DOHH2 (cell line): ENCODE measurements around the gene WIPF2.

Experiments
- H3F3A ChIP-seq: fragments of 200-600 bp; sonication (generic), shearing (Covaris generic); 2 replicates; pipeline ENCODE4 v1.6.0; 2016; ENCODE audit warnings: antibody characterized with exemption, mild to moderate bottlenecking; ENCODE audit not compliant: control insufficient read depth, insufficient read depth
- H3K27ac ChIP-seq: fragments of 200-600 bp; sonication (generic); 2 replicates; pipeline ENCODE4 v1.5.1; 2014; ENCODE audit warnings: low read depth, mild to moderate bottlenecking, low read length, moderate library complexity
- H3K27me3 ChIP-seq: fragments of 200-600 bp; sonication (generic); 2 replicates; pipeline ENCODE4 v1.6.1; 2014; ENCODE audit warnings: mild to moderate bottlenecking, low read length, mixed read lengths; ENCODE audit not compliant: control insufficient read depth
- H3K36me3 ChIP-seq: fragments of 200-600 bp; sonication (generic); 2 replicates; pipeline ENCODE4 v1.6.1; 2014; ENCODE audit warnings: mild to moderate bottlenecking, low read length, moderate library complexity, mixed read lengths; ENCODE audit not compliant: control insufficient read depth
- H3K4me1 ChIP-seq: fragments of 200-600 bp; sonication (generic); 2 replicates; pipeline ENCODE4 v1.6.1; 2014; ENCODE audit warnings: mild to moderate bottlenecking, low read length, mixed read lengths; ENCODE audit not compliant: control insufficient read depth
- H3K4me2 ChIP-seq: fragments of 200-600 bp; sonication (generic); 2 replicates; pipeline ENCODE4 v1.6.0; 2014; ENCODE audit warnings: mild to moderate bottlenecking, low read length, moderate library complexity
- H3K4me3 ChIP-seq: fragments of 200-600 bp; sonication (generic); 2 replicates; pipeline ENCODE4 v1.5.1; 2014; ENCODE audit warnings: mild to moderate bottlenecking, low read length, mixed read lengths
- H3K79me2 ChIP-seq: fragments of 200-600 bp; sonication (generic); 2 replicates; pipeline ENCODE4 v1.6.1; 2014; ENCODE audit warnings: mild to moderate bottlenecking, low read length, mixed read lengths; ENCODE audit not compliant: control insufficient read depth
- H3K9me2 ChIP-seq: fragments of 200-600 bp; sonication (generic); replicated peaks from 2 replicates; pipeline ENCODE4 v1.6.1; 2014; ENCODE audit warnings: mild to moderate bottlenecking, low read length, mixed read lengths; ENCODE audit not compliant: control insufficient read depth
- H3K9me3 ChIP-seq: fragments of 200-600 bp; sonication (generic); 2 replicates; pipeline ENCODE4 v1.6.1; 2014; ENCODE audit warnings: antibody characterized with exemption, low read length, mixed read lengths; ENCODE audit not compliant: control insufficient read depth, insufficient read depth
- H4K20me1 ChIP-seq: fragments of 200-600 bp; sonication (generic); 2 replicates; pipeline ENCODE4 v1.6.0; 2014; ENCODE audit warnings: low read depth, mild to moderate bottlenecking, antibody characterized with exemption, low read length, moderate library complexity; ENCODE audit not compliant: control insufficient read depth, insufficient read depth
- EZH2phosphoT487 ChIP-seq: fragments of 200-600 bp; sonication (generic); IDR thresholded peaks from 2 replicates; pipeline ENCODE4 v1.6.1; 2017; ENCODE audit warnings: borderline replicate concordance, mild to moderate bottlenecking, antibody characterized with exemption, low read length, moderate library complexity, mixed read lengths
- TF ChIP-seq, protein P1 (sequence below): fragments of 200-600 bp; sonication (generic); IDR thresholded peaks from one replicate; pipeline ENCODE4 v1.5.1; 2014; ENCODE audit warnings: antibody characterized with exemption, mild to moderate bottlenecking, low read depth, low read length; ENCODE audit not compliant: poor library complexity, severe bottlenecking

WIPF2 gene

DNA sequence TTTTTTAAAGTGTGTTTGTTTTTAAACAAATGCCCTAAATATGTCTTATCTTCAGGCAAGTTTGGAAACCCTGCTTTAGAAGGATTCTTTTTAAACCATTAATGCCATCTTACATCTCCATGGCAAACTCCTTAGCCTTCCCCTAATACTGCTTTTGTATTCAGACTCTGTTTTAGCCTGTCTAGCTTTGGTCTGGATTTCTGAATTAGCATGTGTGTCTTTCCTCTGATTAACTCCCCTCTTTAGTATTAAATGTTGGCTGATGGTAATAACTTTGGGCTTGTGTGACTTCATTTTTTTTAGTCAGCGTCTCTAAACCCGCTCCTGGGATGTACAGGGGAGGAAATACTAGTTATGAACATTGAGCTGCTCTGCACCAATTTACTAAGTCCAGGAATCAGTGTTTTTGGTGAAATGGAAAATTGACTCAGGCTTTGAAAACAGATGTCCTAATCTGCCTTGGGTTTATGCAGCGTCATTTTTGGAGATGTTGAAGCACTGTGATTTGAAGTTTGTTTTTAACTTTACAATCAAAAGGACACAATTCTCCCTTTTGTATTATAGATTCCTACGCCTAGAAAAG is 22.2 kb downstream of the WIPF2 start:
- no peaks in the 10 kb centered on the region for H3K9me2 ChIP-seq
- H3K9me3 ChIP-seq = no peaks in the 10 kb centered on the region
- no peaks in the 10 kb centered on the region for H4K20me1 ChIP-seq
- TF ChIP-seq EZH2phosphoT487 = no peak
- TF ChIP-seq, protein P1, sequence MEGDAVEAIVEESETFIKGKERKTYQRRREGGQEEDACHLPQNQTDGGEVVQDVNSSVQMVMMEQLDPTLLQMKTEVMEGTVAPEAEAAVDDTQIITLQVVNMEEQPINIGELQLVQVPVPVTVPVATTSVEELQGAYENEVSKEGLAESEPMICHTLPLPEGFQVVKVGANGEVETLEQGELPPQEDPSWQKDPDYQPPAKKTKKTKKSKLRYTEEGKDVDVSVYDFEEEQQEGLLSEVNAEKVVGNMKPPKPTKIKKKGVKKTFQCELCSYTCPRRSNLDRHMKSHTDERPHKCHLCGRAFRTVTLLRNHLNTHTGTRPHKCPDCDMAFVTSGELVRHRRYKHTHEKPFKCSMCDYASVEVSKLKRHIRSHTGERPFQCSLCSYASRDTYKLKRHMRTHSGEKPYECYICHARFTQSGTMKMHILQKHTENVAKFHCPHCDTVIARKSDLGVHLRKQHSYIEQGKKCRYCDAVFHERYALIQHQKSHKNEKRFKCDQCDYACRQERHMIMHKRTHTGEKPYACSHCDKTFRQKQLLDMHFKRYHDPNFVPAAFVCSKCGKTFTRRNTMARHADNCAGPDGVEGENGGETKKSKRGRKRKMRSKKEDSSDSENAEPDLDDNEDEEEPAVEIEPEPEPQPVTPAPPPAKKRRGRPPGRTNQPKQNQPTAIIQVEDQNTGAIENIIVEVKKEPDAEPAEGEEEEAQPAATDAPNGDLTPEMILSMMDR = no peak
- no peaks in the 10 kb centered on the region for H3K36me3 ChIP-seq
- no peaks in the 10 kb centered on the region for H3K4me1 ChIP-seq
- no peak overlapping the region for H3K4me3 ChIP-seq
- no peak overlapping the region for H3K27ac ChIP-seq
- no peaks in the 10 kb centered on the region for H3K27me3 ChIP-seq
- 0 out of 2 replicates have a peak, but pooled peaks cover 4% of the 10 kb centered on the region for H3F3A ChIP-seq
- H3K79me2 ChIP-seq = peaks cover 30% of the 10 kb centered on the region
- H3K4me2 ChIP-seq = no peak overlapping the region

DNA sequence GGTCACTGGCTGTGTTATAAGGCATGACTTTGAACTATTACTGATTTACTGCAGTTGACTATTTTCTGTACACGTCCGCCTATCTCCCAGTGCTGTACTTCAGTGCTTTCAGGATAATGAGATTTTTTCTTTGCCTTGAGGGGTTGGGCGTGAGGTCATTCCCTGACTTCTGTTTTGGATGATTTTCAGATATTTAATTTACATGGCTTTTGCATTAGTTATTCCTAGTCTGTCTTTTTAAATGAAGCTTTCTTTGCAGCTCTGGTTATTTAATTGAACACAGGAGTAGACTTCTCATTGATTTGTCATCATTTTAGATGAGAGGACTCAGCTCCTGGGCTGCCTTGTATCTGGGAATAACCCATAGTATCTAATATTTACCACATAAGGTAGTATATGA is 23.7 kb downstream of the WIPF2 start:
- TF ChIP-seq EZH2phosphoT487 = no peak
- TF ChIP-seq, protein P1 = no peak
- H3F3A ChIP-seq = 0 out of 2 replicates have a peak, but pooled peaks cover 4% of the 10 kb centered on the region
- no peaks in the 10 kb centered on the region for H3K4me1 ChIP-seq
- no peaks in the 10 kb centered on the region for H3K9me2 ChIP-seq
- H3K27ac ChIP-seq = no peak overlapping the region
- no peak overlapping the region for H3K4me3 ChIP-seq
- H3K36me3 ChIP-seq = no peaks in the 10 kb centered on the region
- no peaks in the 10 kb centered on the region for H3K9me3 ChIP-seq
- no peak overlapping the region for H3K4me2 ChIP-seq
- H3K27me3 ChIP-seq = no peaks in the 10 kb centered on the region
- peaks cover 34% of the 10 kb centered on the region for H3K79me2 ChIP-seq
- no peaks in the 10 kb centered on the region for H4K20me1 ChIP-seq

DNA sequence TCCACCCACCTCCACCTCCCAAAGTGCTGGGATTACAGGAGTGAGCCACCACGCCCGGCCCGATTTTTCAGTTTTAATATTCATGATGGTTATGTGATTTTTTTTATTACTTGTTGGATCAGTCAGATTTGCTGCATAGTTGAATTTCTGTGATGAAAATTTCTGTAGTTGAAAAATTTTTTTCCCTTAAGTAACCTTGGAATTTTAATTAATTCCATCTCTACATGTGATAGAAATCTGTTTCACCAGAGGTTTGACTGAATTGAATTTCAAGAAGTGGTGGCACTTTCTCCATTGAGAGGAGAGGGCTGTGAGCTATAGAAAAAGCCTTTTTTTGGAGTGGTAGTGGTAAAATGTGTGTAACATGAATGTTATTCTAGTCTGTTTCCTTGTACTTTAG is 24.7 kb downstream of the WIPF2 start:
- TF ChIP-seq EZH2phosphoT487 = no peak
- TF ChIP-seq, protein P1 = no peak
- H3K27ac ChIP-seq = no peak overlapping the region
- H3K4me3 ChIP-seq = no peak overlapping the region
- peaks cover 38% of the 10 kb centered on the region for H3K79me2 ChIP-seq
- H3F3A ChIP-seq = peaks cover 7% of the 10 kb centered on the region; the same call in 1 of the 2 replicates
- no peaks in the 10 kb centered on the region for H4K20me1 ChIP-seq
- no peaks in the 10 kb centered on the region for H3K9me2 ChIP-seq
- H3K36me3 ChIP-seq = no peaks in the 10 kb centered on the region
- H3K4me1 ChIP-seq = no peaks in the 10 kb centered on the region
- no peaks in the 10 kb centered on the region for H3K9me3 ChIP-seq
- no peak overlapping the region for H3K4me2 ChIP-seq
- H3K27me3 ChIP-seq = no peaks in the 10 kb centered on the region

DNA sequence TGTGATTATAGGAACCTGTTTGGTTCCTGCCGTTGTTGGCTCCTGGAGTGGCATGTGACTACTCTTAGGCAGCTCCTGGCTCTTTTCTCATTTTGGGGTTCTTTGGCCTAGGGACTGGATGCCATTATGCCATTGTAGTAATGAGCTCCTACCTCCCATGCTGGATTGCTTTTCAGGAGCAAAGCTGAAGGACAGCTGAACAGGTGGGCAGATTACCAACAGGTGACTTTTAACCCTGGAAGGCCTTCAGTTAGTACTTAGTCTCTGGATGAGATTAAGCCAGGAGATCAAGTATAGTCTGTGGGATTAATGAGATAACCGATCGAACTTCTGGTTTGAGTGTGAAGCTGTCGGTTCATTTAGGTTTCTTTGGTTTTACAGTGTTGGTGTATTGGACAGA is 25.2 kb downstream of the WIPF2 start:
- H4K20me1 ChIP-seq = no peaks in the 10 kb centered on the region
- H3K4me1 ChIP-seq = no peaks in the 10 kb centered on the region
- H3K27ac ChIP-seq = no peak overlapping the region
- peaks cover 7% of the 10 kb centered on the region; the same call in 1 of the 2 replicates for H3F3A ChIP-seq
- H3K9me2 ChIP-seq = no peaks in the 10 kb centered on the region
- no peak overlapping the region for H3K4me3 ChIP-seq
- no peak overlapping the region for H3K4me2 ChIP-seq
- H3K9me3 ChIP-seq = no peaks in the 10 kb centered on the region
- H3K27me3 ChIP-seq = no peaks in the 10 kb centered on the region
- no peak for TF ChIP-seq EZH2phosphoT487
- TF ChIP-seq, protein P1 = no peak
- peaks cover 42% of the 10 kb centered on the region for H3K79me2 ChIP-seq
- H3K36me3 ChIP-seq = no peaks in the 10 kb centered on the region
